ENCODE measurements around the gene R3HCC1L.

GRCh38 chr10:98119891-98120290 is 14.6 kb upstream of the R3HCC1L start:
- TF ChIP-seq CTCF (IDR thresholded peaks at IDR 0.05; ENCODE audit: poor library complexity) (no peak), EZH2 (IDR thresholded peaks at IDR 0.05; ENCODE audit: borderline replicate concordance) (no peak), EZH2phosphoT487 (IDR thresholded peaks at IDR 0.05; ENCODE audit: low read depth, severe bottlenecking, unreplicated experiment) (no peak)
